Spinal cord (tissue), 10 donors: ENCODE measurements around the gene CD9. TPM values are rescaled to one million over a fixed set of nuclear protein-coding genes. Genes with fewer than 3 reads are reported as not detected.

Experiments
- DNase-seq, 6 donors: peaks; one replicate each; pipeline versions ENCODE4 v3.0.0 to v3.0.0-alpha.2; 2013 to 2015; ENCODE audit warnings: low spot score in 6 of 6, low read depth in 4 of 6
- H3K27ac ChIP-seq: one replicate; pipeline ENCODE4 v1.5.1; 2013; ENCODE audit warnings: low read depth, low read length, control low read depth
- H3K27me3 ChIP-seq: one replicate; pipeline ENCODE4 v1.6.1; 2013; ENCODE audit warnings: low read length; ENCODE audit not compliant: control insufficient read depth, insufficient read depth
- H3K36me3 ChIP-seq: one replicate; pipeline ENCODE4 v1.6.1; 2013; ENCODE audit warnings: low read length; ENCODE audit not compliant: control insufficient read depth, insufficient read depth
- H3K4me1 ChIP-seq: one replicate; pipeline ENCODE4 v1.6.1; 2013; ENCODE audit warnings: low read length; ENCODE audit not compliant: control insufficient read depth, insufficient read depth
- H3K4me3 ChIP-seq: one replicate; pipeline ENCODE4 v1.5.1; 2013; ENCODE audit warnings: low read depth, low read length, control low read depth
- H3K9me3 ChIP-seq: one replicate; pipeline ENCODE4 v1.6.1; 2013; ENCODE audit warnings: low read length; ENCODE audit not compliant: control insufficient read depth, insufficient read depth
- WGBS: methylation state at CpG from one replicate; pipeline ENCODE4 v1.1.5; 2013; ENCODE audit warnings: missing lambda C conversion rate; ENCODE audit not compliant: insufficient coverage; 5-methylcytosine and 5-hydroxymethylcytosine counted together
- polyA plus RNA-seq, 2 donors: library from polyadenylated mRNA; unstranded; fragments of 120-200 nt; gene quantifications; one replicate each; pipeline ENCODE4 v1.2.1, GENCODE V29; 2013; ENCODE audit not compliant: insufficient read length in 2 of 2
- total RNA-seq, 2 donors: library from RNA; depleted of rRNA in 1 of 2; stranded (reverse); fragments of 120-200 nt in 1 of 2; fragments of >200 nt in 1 of 2; gene quantifications; one replicate each; pipeline versions ENCODE4 v1.2.3 to v1.2.4, GENCODE V29; 2013 to 2014
- donor health status: healthy.

The CD9 gene
- total and polyA plus RNA-seq, 4 donors: 106 to 275 (median 133) TPM

DNA sequence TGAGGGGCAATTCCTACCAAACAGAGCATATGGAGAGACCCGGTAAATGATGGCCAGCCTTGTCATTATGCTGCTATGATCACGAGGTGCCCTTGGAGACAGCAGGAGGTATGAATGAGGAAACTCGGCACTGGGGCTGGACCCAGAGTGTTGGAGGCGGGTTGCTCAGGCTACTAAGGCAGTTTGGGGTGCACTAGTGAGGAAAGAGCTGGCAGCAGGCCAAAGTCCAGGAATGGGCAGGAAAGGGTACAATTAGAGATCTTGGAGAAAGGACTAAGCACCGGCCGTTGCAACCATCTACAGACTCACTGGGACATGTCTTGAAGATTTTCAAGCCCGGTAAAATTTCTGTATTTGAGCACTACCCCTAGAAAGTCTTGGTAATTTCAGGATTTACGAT, 54.3 kb downstream of the CD9 start:
- Histone ChIP-seq H3K36me3 (no peaks in the 10 kb centered on the region), H3K27me3 (no peaks in the 10 kb centered on the region)
- WGBS: 82% methylated on average over 8 of the region's 8 CpGs

DNA sequence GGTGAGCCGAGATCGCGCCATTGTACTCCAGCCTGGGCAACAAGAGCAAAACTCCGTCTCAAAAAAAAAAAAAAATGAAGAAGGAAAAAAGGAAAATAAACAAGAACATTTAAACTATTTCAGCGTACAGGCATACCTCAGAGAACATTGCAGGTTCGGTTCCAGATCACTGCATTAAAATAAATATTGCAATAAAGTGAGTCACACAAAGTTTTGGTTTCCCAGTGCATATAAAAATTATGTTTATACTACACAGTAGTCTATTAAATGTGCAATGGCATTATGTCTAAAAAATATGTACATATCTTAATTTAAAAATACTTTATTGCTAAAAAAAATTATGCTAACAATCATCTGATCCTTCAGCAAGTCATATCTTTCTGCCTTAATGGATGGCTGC, 56.8 kb downstream of the CD9 start:
- H3K9me3 ChIP-seq: peaks cover 1% of the 10 kb centered on the region
- H3K27me3 ChIP-seq: no peaks in the 10 kb centered on the region
- DNase-seq: no peak
- H3K36me3 ChIP-seq: no peaks in the 10 kb centered on the region
- no peak overlapping the region for H3K27ac ChIP-seq
- no peaks in the 10 kb centered on the region for H3K4me1 ChIP-seq
- WGBS: no CpG with 5 or more reads among the region's 6 CpGs
- H3K4me3 ChIP-seq: no peak overlapping the region

More for the DNA sequence above, 54.3 kb downstream of the CD9 start:
- Histone ChIP-seq H3K9me3 (peaks cover 1% of the 10 kb centered on the region), H3K4me1 (no peaks in the 10 kb centered on the region), H3K27ac (no peak overlapping the region), H3K4me3 (no peak overlapping the region)
- DNase-seq: no peak

DNA sequence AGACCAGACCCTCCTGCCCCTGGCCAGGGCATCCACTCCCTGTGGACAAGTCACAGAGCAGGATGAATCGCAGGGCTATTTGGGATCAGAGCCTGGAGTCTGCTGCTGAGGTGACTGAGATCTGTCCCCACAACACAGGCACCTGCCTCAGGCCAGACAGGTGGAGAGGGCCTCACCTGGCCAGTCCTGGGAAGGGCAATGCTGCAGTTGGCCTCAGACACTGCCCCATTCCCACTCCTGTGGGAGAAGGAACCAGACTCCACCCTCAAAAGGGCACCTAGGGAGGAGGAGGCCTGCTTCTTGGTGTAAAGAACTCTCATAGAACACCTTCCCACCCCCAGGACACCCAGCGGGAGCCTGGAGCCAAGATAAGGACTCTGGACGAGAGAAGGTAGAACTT, 62.0 kb downstream of the CD9 start:
- no peaks in the 10 kb centered on the region for H3K36me3 ChIP-seq
- H3K27me3 ChIP-seq: no peaks in the 10 kb centered on the region
- peaks cover under 1% of the 10 kb centered on the region for H3K9me3 ChIP-seq
- WGBS: 89% methylated on average over 2 of the region's 3 CpGs
- no peak for DNase-seq
- H3K4me1 ChIP-seq: no peaks in the 10 kb centered on the region
- no peak overlapping the region for H3K27ac ChIP-seq
- no peak overlapping the region for H3K4me3 ChIP-seq

DNA sequence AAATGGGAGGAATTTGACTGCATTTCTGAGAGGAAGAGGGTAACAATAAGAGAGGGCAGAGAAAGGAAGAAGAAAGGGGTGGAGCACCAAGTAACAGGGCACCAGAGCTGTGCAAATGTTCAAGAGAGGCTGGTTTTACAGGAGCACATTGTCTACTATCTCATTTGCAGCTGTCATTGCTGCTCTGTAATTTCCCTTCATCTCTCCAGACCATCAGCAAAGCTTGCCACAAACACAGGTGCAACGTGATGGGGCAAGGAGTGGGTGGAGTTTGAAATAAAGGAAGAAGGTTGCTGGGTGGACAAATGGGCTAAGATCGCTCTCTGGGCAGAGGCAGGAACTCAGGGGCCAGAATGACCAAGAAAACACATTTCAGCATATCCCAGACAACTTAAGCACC, 62.4 kb downstream of the CD9 start:
- Histone ChIP-seq H3K36me3 (no peaks in the 10 kb centered on the region), H3K27me3 (no peaks in the 10 kb centered on the region), H3K9me3 (no peaks in the 10 kb centered on the region), H3K4me3 (no peak overlapping the region), H3K27ac (no peak overlapping the region), H3K4me1 (no peaks in the 10 kb centered on the region)
- no CpG with 5 or more reads among the region's 2 CpGs for WGBS
- no peak for DNase-seq

DNA sequence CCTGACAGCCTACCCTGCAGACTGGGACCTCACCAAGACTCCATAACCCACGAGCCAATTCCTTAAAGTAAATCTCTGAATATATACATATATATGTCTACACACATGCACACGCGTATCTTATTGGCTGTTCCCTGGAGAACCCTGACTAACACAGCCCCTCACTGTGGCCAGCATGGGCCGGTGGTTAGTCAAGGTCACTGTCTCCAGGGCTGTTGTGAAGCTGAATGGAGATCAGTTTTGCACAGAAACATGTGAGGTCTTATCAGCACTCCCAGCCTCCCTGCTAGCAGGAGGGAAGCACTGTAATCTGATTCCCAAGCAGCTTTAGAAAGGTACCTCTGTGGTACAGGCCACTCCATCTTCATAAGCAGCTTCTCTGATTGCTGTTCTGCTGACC, 63.7 kb downstream of the CD9 start:
- H3K27me3 ChIP-seq: no peaks in the 10 kb centered on the region
- H3K4me3 ChIP-seq: no peak overlapping the region
- WGBS: 50% methylated on average over 1 of the region's 4 CpGs
- H3K9me3 ChIP-seq: no peaks in the 10 kb centered on the region
- H3K27ac ChIP-seq: no peak overlapping the region
- H3K4me1 ChIP-seq: peaks cover 6% of the 10 kb centered on the region
- H3K36me3 ChIP-seq: no peaks in the 10 kb centered on the region
- peak in 1 of 6 donors; percentile 24 for DNase-seq

DNA sequence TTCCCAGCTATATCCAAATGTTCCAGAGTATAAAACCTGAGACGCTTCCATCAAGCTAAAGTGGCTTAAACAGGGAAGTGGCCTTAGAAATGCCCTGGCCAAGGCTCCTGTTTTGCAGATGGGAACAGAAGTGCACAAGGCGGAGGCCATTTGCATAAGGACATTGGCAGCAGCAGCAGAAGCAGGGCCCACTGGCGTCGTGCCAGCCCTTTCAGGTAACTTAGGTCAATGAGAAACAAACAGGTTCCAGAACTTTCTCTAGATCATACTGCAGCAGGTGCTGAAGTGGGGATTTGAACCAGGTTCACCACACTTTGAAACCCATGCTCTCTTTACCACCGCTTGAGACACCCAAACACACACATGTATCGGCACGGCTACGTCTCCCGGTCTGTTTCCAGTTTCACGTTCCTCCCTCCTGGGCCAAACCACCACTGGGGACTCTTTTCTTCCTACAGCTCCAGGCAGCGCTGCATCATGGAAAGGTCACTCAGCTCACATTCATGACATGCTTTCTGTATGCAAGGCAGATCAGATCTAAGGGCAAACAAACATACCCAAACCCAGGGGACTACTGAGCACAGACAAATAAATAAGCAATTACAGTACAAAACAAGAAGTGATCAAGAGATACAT, 64.3 kb downstream of the CD9 start:
- DNase-seq: peak in 1 of 6 donors; percentile 21
- H3K27me3 ChIP-seq: no peaks in the 10 kb centered on the region
- 66% methylated on average over 11 of the region's 11 CpGs for WGBS

DNA sequence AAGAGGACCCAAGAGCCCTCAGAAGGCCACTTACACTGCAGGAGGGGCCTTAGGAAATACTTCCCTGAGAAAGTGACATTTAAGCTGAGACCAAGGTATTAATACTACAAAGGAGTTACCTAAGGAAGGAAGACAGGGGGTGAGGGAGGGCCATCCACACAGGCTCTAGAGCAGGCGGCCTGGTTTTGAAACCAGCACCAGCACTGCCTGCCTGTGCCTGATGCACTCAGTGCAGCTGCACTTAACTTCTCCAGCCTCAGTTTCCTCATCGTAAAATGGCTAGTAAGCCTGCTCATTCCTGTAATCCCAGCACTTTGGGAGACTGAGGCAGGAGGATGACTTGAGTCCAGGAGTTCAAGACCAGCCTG, 64.8 kb downstream of the CD9 start:
- Histone ChIP-seq H3K9me3 (no peaks in the 10 kb centered on the region), H3K27ac (no peak overlapping the region), H3K4me3 (no peak overlapping the region), H3K36me3 (no peaks in the 10 kb centered on the region), H3K27me3 (no peaks in the 10 kb centered on the region), H3K4me1 (peaks cover 6% of the 10 kb centered on the region)
- no peak for DNase-seq
- WGBS: 86% methylated on average over 2 of the region's 2 CpGs

More for the DNA sequence above, 64.3 kb downstream of the CD9 start:
- Histone ChIP-seq H3K27ac (no peak overlapping the region), H3K4me3 (no peak overlapping the region), H3K4me1 (peaks cover 6% of the 10 kb centered on the region), H3K9me3 (no peaks in the 10 kb centered on the region), H3K36me3 (no peaks in the 10 kb centered on the region)

DNA sequence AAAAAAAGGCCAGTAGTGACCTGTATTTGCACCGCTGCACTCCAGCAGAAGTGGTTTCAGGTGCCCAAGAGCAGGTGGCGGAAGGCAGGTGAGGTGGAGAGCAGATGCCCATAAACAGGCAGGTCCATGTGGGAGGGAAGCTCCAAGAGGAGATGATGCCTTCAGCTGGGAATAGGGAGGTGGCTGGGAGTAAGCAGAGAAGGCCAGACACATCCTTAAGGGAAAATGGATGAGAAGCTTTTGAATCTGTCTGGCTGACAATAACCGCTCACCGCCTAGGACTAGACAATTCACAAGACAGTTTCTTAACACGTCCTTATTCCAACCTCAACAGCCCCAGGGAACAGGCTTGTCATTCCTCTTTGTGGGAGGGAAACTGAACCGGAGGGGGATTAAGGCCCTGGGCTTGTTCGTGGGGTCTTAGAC, 66.4 kb downstream of the CD9 start:
- DNase-seq: peak in 1 of 6 donors; percentile 16
- peaks cover 6% of the 10 kb centered on the region for H3K4me1 ChIP-seq
- no peaks in the 10 kb centered on the region for H3K9me3 ChIP-seq
- H3K27me3 ChIP-seq: no peaks in the 10 kb centered on the region
- no peaks in the 10 kb centered on the region for H3K36me3 ChIP-seq
- H3K27ac ChIP-seq: no peak overlapping the region
- 93% methylated on average over 2 of the region's 7 CpGs for WGBS
- H3K4me3 ChIP-seq: no peak overlapping the region

DNA sequence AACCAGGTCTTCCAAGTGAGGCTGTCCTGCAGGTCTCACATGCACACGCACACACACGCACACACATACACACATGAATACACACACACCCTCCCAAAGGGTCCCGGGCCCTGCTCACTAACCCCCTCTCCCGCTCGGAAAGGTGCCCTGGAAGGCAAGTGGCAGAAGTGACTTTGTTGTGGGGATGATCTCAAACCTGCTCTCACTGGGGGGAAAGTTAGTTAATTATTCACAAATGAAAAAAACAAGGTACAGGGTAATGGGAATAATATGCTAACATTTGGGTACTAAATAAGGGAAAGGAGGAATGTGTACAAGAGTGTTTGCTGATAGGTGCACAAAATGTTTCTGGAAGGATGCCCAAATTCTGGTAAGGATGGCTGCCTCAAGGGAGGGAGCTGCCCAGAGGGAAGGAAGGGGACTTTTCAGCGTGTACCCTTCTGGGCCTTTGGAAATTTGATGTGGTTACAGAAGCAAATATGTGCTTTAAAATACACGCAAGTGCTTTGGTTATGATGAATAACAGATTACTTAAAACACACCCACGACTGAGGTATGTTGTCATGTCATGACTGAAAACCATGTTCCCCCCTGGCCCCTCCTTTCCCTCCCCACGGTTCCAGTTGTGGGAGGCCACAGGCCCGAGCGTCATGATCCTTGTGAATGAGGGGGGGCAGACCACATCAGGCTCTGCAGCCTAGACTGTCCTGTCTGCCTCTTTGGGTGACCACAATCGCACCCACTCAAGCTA, 66.9 kb downstream of the CD9 start:
- Histone ChIP-seq H3K9me3 (no peaks in the 10 kb centered on the region), H3K4me3 (no peak overlapping the region), H3K27me3 (no peaks in the 10 kb centered on the region), H3K27ac (no peak overlapping the region), H3K4me1 (peaks cover 6% of the 10 kb centered on the region), H3K36me3 (no peaks in the 10 kb centered on the region)
- 82% methylated on average over 6 of the region's 12 CpGs for WGBS
- no peak for DNase-seq
